HepG2 (cell line): Measurements from ENCODE around the gene POP5. TPM values are rescaled to one million over a fixed set of nuclear protein-coding genes. Genes with fewer than 3 reads are reported as not detected.

Source experiments
- ATAC-seq: fragments of 200-7000 bp; cut with Tn5 transposase; 3 replicates; pipeline ENCODE4 v1.9.1; 2020; ENCODE audit warnings: mild to moderate bottlenecking, moderate library complexity
- BruUV-seq: library from RNA; stranded (reverse); fragments of 400-500 nt; replicated peaks from 2 replicates; lab custom pipeline; 2021; lab: Mats Ljungman, UMichigan
- CTCF ChIA-PET: fragments of 300-600 bp; formaldehyde crosslinking; extraction: SDS; loops from one replicate; lab custom pipeline; 2021; ENCODE audit warnings: low total read pairs, inconsistent platforms, low intra/inter-chr PET ratio; lab: Yijun Ruan, JAX
- POLR2A ChIA-PET: fragments of 350-600 bp; sonication (Branson Sonifier 250); formaldehyde crosslinking; loops from one replicate; lab custom pipeline; 2020; ENCODE audit warnings: antibody characterized with exemption, inconsistent platforms; lab: Yijun Ruan, JAX
- DNase-seq: peaks from one replicate; pipeline ENCODE4 v3.0.0-alpha.2; 2015; ENCODE audit warnings: low spot score
- FAIRE-seq: peaks from 3 replicates; lab custom pipeline; 2011; peaks lifted over from hg19 to GRCh38; lab: Jason Lieb, UNC
- H2AFZ ChIP-seq: one replicate; pipeline ENCODE4 v1.6.1; 2011; ENCODE audit warnings: low read length, inconsistent platforms
- H3K27ac ChIP-seq: fragments of 300-600 bp; 3 replicates; pipeline ENCODE4 v1.8.0; 2011; ENCODE audit warnings: mixed run types, mild to moderate bottlenecking, mixed read lengths, low read length, inconsistent platforms; ENCODE audit not compliant: insufficient read depth; ENCODE audit errors: extremely low read length
- H3K27me3 ChIP-seq, 2 experiments: fragments of 200-600 bp in 1 of 2; 2 replicates in 1 of 2; 3 replicates in 1 of 2; pipeline versions ENCODE4 v1.6.0 to v1.8.0; 2011; ENCODE audit warnings: low read length in 2 of 2, mild to moderate bottlenecking in 2 of 2, moderate library complexity in 2 of 2, inconsistent platforms in 1 of 2; ENCODE audit not compliant: insufficient read depth in 2 of 2, control insufficient read depth in 1 of 2
- H3K36me3 ChIP-seq, 2 experiments: fragments of 200-600 bp in 1 of 2; replicated peaks in 1 of 2; 2 replicates in 1 of 2; 3 replicates in 1 of 2; pipeline versions ENCODE4 v1.5.1 to v1.8.0; 2011; ENCODE audit warnings: low read length in 2 of 2, inconsistent platforms in 1 of 2; ENCODE audit not compliant: insufficient read depth in 2 of 2, control insufficient read depth in 1 of 2
- H3K4me1 ChIP-seq: 2 replicates; pipeline ENCODE4 v1.5.1; 2012; ENCODE audit warnings: low read length, inconsistent platforms; ENCODE audit not compliant: insufficient read depth
- H3K4me2 ChIP-seq: 2 replicates; pipeline ENCODE4 v1.6.0; 2011; ENCODE audit warnings: low read depth, low read length, inconsistent platforms
- H3K4me3 ChIP-seq, 3 experiments: fragments of 200-600 bp in 1 of 3; sonication (generic), shearing (Covaris generic) in 1 of 3; replicated peaks in 1 of 3; 2 replicates each; pipeline ENCODE4 v1.5.1; 2011 to 2016; ENCODE audit warnings: low read length in 3 of 3, inconsistent platforms in 2 of 3, low read depth in 2 of 3, mild to moderate bottlenecking in 2 of 3, control low read depth in 1 of 3, mixed read lengths in 1 of 3; ENCODE audit not compliant: insufficient read depth in 1 of 3
- H3K79me2 ChIP-seq: one replicate; pipeline ENCODE4 v1.6.1; 2011; ENCODE audit warnings: low read length, inconsistent platforms; ENCODE audit not compliant: insufficient read depth
- H3K9ac ChIP-seq: 2 replicates; pipeline ENCODE4 v1.6.0; 2011; ENCODE audit warnings: mild to moderate bottlenecking, low read depth, low read length, inconsistent platforms; ENCODE audit not compliant: insufficient read depth
- H3K9me3 ChIP-seq: 2 replicates; pipeline ENCODE4 v1.5.1; 2012; ENCODE audit warnings: mild to moderate bottlenecking, low read length
- H4K20me1 ChIP-seq: 2 replicates; pipeline ENCODE4 v1.6.0; 2011; ENCODE audit warnings: inconsistent platforms, mild to moderate bottlenecking, low read length, moderate library complexity; ENCODE audit not compliant: insufficient read depth
- FLYWCH1 ChIP-seq: sonication (generic); formaldehyde crosslinking; IDR thresholded peaks from 2 replicates; pipeline ENCODE4 v1.8.1; 2023; ENCODE audit warnings: mild to moderate bottlenecking, missing genetic modification reagents
- HNRNPH1 ChIP-seq: fragments of 200-400 bp; formaldehyde crosslinking; optimal IDR thresholded peaks from 2 replicates; pipeline ENCODE3; 2017; ENCODE audit warnings: mild to moderate bottlenecking, low read depth, low read length
- USF2 ChIP-seq, 2 experiments: sonication (generic) in 1 of 2; formaldehyde crosslinking in 1 of 2; IDR thresholded peaks; 2 replicates each; pipeline versions ENCODE4 v1.5.1 to v1.6.1; 2011 to 2020; ENCODE audit warnings: borderline replicate concordance in 1 of 2, low read depth in 1 of 2, low read length in 1 of 2, mild to moderate bottlenecking in 1 of 2, missing genetic modification reagents in 1 of 2, moderate library complexity in 1 of 2
- XRCC5 ChIP-seq: fragments of 200-400 bp; formaldehyde crosslinking; optimal IDR thresholded peaks from 2 replicates; pipeline ENCODE3; 2017; ENCODE audit warnings: mild to moderate bottlenecking, low read length
- ZBTB37 ChIP-seq: sonication (generic); formaldehyde crosslinking; IDR thresholded peaks from 2 replicates; pipeline ENCODE4 v1.4.0; 2020; ENCODE audit warnings: mild to moderate bottlenecking, missing genetic modification reagents
- WGBS: methylation state at CpG from one replicate; pipeline ENCODE4 v1.1.6; 2017; ENCODE audit warnings: low lambda C conversion rate; 5-methylcytosine and 5-hydroxymethylcytosine counted together
- in situ Hi-C: cut with HindIII; loops from 2 replicates; pipeline ENCODE4 v1.10.0; 2017; ENCODE audit warnings: low pct_unique_long_range_greater_than_20kb; ENCODE audit not compliant: extremely low pct_ligation_motif_present
- intact Hi-C: fragments of 100-400 bp; cut with micrococcal nuclease; formaldehyde crosslinking; loops from one replicate; pipeline ENCODE4 v1.10.0; 2022; ENCODE audit not compliant: unreplicated experiment
- polyA plus RNA-seq, 8 experiments: library from polyadenylated mRNA; depleted of rRNA in 3 of 8; stranded (reverse) in 7 of 8; unstranded in 1 of 8; fragments of >200 nt; fragmentation: Illumina TruSeq in 4 of 8; extraction: Trizol in 4 of 8; gene quantifications; 2 replicates each; pipeline versions ENCODE4 v1.2.1 to v1.2.3, GENCODE V29; 2011 to 2016; ENCODE audit warnings: low read depth in 4 of 8, missing spikeins in 1 of 8, mixed read lengths in 1 of 8; ENCODE audit not compliant: insufficient read depth in 1 of 8
- total RNA-seq, 5 experiments: library from RNA; depleted of rRNA; stranded (reverse); fragments of >200 nt; fragmentation: Illumina TruSeq; extraction: Trizol; gene quantifications; 2 replicates each; pipeline ENCODE4 v1.2.3, GENCODE V29; 2016; ENCODE audit warnings: low read depth in 1 of 5

Gene POP5
- total and polyA plus RNA-seq, 2 of the 13 experiments (the other 11 are each of a cell fraction or from before 2014, with no cell fraction given) = 45.6 to 61.3 TPM

GRCh38 chr12:120592121-120593049 is 11.2 kb upstream of the POP5 start:
- FAIRE-seq (no peak), ATAC-seq (no peak)
- in situ Hi-C loops = no loop called here
- ChIA-PET CTCF (no interaction called here), POLR2A (no interaction called here)
- Histone ChIP-seq H3K9ac (no peak overlapping the region), H2AFZ (no peak overlapping the region), H3K9me3 (no peaks in the 10 kb centered on the region), H3K4me1 (peaks cover 15% of the 10 kb centered on the region), H3K27me3 (peaks cover 5 to 10% of the 10 kb centered on the region in 2 experiments; a peak in 4 of 5 replicates), H3K4me2 (no peak overlapping the region), H3K27ac (no peak overlapping the region), H3K4me3 (no peak overlapping the region), H4K20me1 (no peaks in the 10 kb centered on the region), H3K36me3 (no peaks in the 10 kb centered on the region)
- no TSS peak for BruUV-seq
- intact Hi-C loops = no loop called here
- TF ChIP-seq USF2 (IDR thresholded peaks at IDR 0.05; ENCODE audit: low read depth, low read length) = peak; percentile 24; the same call in 1 of the 2 replicates
- TF ChIP-seq USF2 (CRISPR knock-in tag; IDR thresholded peaks at IDR 0.05; ENCODE audit: borderline replicate concordance) = no peak
- no peak for TF ChIP-seq ZBTB37 (CRISPR knock-in tag)
- no peak for TF ChIP-seq FLYWCH1 (CRISPR knock-in tag)
- TF ChIP-seq HNRNPH1 = no peak
- no peak for TF ChIP-seq XRCC5
- TF ChIP-seq, all 625 proteins: peak for 1
- no peaks in the 10 kb centered on the region for H3K79me2 ChIP-seq
- 42% methylated on average over 8 of the region's 8 CpGs for WGBS
- no peak for DNase-seq
